ENCODE results near the gene TNNT1.
"Not testable (repeated sequence)": the region's sequence is repeated elsewhere in the genome, so short reads cannot be mapped to it uniquely, and the experiment has no call there.

The TNNT1 gene

DNA sequence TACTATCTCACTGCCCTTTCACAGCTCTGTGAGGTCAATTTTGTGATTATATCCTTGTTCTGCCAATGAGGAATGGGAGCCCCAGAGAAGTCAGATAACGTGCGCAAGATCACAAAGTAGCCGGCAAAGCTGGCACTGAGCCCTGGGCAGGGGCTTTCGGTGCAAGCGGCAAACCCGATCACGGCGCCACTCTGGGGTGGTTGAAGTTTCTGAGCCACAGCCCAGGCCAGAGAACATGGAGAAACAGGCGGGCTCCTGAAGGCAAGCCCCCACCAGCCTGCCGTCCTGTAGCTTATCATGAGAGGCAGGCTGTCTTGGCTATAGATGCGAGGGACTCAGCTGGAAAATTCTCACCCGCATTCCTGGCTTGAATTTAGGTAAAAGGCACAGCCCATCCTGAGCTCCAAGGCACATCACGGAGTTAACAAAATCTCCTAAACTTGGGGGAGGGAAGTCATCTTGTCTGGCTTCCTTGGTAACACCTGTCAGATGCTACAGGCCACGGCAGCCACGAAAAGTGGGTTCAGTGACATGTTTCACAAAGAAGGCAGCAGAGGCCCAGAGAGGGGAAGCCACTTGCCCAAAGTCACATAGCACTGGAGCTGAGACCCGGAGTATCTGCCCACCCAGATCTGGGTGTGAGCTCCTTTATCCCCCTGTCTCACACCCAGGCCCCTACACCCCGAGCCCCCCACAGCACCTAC, 12.5 kb downstream of the TNNT1 start:
- no peak for DNase-seq

DNA sequence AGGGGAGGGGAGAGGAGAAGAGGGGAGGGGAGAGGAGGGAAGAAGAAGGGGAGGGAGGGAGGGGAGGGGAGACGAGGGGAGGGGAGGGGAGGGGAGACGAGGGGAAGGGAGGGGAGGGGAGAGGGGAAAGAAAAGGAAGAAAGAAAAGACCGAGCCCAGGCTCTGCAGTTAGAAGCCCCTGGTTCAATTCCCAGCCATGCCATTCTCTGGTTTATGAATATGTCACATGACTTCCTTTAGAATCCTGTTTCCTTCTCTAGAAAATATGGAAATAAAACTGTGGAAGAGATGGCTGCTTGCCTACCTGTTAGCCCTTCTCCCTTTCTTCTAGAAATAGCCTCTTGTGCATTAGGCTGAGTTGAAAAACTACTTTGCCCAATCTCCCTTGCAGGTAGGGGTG, 14.3 kb downstream of the TNNT1 start:
- DNase-seq: no peak

DNA sequence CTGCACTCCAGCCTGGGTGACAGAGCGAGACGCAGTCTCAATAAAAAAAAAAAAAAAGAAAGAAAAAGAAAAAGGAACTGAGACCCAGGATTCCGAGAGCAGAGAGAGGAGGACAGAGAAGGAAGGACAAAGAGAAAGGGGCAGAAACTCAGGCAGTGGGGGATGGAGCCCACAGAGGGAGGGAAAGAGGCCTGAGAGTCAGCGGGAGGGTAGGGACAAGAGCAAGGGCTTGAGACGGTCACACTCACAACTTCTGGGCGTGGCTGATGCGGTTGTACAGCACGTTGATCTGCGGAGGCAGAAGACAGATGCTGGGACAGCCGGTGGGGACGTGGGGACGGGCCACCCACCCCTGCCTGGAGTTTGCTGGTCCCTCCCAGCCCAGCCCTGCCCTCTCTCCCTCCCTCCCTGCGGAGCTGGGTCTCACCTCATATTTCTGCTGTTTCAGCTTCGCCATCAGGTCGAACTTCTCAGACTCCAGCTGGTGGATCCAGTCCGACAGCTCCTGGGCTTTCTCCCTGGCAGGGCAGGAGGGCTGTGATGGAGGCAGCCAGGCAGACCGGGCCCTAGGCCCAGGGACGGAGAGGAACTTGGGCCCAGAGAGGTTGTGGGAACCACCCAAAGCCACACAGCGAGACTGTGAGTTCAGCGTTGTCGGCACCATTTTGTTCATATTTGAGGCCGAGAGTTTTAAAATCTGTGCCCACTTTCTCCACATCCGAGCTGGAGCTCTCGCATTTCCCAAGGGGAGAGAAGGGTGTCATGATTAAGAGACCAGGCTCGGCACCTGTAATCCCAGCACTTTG, 15.2 kb downstream of the TNNT1 start:
- no peak for DNase-seq

DNA sequence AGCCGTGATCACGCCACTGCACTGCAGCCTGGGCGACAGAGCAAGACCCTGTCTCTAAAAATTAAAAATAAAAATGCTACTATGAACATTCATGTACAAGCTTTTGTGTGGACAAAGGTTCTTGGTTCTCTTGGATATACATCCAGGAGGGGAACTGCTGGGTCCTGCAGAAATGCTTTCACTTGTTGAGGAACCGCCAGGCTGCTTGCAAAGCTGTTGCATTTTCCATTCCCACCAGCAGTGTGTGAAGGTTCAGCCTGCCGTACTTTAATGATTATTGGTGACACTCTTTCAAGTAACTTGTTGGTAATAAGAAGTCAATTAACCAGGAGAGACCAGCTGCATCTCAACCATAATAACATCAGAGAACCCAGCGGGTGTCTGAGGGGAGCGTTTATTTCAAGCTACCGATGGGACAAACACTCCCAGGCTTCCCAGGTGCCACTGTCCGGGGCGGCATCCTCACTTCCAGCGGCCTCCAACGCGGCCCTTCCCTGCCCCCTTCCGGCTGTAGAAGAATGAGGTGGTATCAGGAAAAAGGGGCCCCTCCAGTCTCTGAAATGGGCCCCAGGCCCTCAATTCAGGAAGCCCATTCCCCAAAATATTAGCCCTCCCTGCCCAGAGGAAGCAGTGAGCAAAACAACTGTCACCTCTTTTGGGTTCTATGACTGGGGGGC, 16.4 kb downstream of the TNNT1 start:
- no peak for DNase-seq

DNA sequence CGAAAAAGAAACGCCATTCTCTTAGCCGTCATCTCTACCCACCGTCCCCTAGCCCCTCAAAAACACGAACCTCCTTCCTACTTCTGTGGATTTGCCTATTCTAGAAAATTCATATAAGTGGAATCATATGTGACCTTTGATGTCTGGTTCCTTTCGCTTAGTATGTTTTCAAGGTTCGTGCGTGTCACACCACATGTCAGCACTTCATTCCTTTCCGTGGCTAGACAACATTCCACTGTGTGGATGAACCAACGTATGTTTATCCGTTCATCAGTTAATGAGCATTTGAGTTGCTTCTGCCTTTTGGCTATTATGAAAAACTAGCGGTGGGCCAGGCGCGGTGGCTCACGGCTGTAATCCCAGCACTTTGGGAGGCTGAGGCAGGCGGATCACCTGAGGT, 17.6 kb downstream of the TNNT1 start:
- no peak for DNase-seq

DNA sequence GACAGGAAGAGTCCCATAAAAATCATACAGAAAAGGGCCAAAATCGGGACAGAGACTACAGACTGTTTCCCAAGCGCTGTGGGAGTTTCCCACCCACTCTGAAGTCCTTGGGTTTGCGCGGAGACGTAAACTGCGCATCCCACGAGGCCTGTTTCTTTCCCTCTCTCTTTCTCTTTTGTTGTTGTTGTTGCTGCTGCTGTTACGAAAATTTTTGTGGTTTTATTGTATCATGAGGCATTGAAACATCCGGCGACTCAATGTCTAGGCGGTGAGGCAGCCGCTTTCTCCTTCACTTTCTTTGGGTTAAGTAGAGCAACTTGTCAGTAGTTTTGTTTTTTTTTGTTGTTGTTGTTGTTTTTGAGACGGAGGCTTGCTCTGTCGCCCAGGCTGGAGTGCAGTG, 30.0 kb downstream of the TNNT1 start:
- DNase-seq: no peak

DNA sequence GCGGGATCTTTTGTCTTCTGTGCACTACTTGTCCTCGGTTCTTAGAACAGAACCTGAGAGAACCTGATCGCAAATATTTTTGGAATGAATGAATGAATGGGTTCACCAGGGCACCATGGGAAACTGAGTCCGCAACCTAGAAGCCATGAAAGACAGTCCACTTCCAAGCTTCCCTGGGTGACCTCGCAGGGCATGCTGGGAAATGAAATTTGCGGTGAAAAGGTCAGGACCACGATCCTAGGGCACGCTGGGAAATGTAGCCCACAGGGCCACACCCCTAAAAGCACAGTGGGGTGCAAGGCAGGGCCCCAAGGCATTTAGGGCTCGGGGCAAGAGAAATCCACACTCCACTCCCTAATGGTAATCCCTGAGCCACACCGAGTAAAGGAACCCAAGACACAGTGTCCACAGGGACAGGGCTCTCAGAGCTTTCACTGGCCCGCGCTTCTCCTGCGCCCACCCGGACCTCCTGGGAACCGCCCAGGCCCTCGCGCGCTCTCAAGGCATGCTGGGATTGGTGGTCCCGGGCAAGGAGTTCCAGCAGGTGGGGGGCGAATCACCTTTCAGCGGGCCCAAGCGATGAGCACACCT, 30.5 kb downstream of the TNNT1 start:
- no peak for DNase-seq

DNA sequence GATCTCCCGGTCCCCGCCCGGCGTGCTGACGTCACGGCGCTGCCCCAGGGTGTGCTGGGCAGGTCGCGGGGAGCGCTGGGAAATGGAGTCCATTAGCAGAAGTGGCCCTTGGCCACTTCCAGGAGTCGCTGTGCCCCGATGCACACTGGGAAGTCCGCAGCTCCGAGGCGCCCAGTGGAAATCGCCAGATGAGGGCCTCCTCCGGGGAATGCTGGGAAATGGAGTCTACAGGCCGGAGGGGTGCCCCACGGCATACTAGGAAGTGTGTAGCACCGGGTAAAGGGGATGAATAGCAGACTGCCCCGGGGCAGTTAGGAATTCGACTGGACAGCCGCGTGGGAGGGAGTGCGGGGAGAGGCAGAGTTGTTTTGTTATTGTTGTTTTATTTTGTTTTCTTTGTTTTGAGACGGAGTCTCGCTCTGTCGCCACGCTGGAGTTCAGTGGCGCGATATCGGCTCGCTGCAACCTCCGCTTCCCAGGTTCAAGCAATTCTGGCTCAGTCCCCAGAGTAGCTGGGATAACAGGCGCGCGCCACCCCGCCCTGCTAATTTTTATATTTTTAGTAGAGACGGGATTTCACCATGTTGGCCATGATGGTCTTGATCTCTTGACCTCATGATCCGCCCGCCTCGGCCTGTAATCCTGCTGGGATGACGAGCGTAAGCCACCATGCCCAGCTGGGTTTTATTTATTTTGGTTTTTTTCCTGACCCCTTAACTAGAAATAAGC, 31.2 kb downstream of the TNNT1 start:
- DNase-seq: peak; percentile 91

DNA sequence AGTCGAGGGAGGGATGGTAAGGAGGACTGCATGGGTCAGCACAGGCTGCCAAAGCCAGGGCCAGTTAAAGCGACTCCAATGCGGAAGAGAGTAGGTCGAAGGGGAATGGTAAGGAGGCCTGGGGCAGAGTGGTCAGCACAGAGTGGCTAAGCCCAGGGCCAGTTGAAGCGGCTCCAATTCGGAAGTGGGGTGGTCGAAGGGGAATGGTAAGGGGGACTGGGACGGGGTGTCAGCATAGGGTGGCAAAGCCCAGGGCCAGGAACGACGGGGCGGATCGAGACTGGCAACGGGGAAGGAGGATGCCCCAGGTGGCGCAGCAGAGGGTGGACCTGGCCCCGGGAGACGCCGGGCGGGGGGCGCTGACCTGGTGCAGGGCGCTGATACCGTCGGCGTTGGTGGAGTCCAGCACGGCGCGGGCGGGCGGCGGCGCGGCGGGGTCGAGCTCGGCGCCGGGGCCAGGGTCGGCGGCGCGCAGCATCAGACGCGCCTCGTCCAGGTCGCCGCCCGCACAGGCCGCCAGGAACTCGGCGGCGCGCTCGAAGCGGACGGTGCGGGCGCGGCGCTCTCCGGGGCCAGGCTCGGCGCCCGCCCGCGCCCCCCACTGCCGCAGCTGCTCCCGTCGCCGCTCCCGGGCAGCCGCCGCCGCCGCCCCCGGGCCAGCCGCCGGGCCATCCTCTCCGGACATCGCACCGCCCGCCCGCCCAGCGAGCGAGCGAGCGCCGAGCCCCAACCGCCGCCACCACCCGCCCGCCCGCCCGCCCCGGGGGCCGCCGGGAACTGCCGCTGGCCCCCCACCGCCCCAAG, 31.9 kb downstream of the TNNT1 start, which contains the start of gene PPP1R12C:
Gene PPP1R12C (minus strand): TSS at position 779 of the 804 bp plus-strand sequence. CDS start 94 bp downstream, at position 685.
- no peak for DNase-seq

DNA sequence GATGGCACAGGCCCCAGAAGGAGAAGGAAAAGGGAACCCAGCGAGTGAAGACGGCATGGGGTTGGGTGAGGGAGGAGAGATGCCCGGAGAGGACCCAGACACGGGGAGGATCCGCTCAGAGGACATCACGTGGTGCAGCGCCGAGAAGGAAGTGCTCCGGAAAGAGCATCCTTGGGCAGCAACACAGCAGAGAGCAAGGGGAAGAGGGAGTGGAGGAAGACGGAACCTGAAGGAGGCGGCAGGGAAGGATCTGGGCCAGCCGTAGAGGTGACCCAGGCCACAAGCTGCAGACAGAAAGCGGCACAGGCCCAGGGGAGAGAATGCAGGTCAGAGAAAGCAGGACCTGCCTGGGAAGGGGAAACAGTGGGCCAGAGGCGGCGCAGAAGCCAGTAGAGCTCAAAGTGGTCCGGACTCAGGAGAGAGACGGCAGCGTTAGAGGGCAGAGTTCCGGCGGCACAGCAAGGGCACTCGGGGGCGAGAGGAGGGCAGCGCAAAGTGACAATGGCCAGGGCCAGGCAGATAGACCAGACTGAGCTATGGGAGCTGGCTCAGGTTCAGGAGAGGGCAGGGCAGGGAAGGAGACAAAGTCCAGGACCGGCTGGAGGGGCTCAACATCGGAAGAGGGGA, 32.7 kb downstream of the TNNT1 start:
- DNase-seq: no peak

DNA sequence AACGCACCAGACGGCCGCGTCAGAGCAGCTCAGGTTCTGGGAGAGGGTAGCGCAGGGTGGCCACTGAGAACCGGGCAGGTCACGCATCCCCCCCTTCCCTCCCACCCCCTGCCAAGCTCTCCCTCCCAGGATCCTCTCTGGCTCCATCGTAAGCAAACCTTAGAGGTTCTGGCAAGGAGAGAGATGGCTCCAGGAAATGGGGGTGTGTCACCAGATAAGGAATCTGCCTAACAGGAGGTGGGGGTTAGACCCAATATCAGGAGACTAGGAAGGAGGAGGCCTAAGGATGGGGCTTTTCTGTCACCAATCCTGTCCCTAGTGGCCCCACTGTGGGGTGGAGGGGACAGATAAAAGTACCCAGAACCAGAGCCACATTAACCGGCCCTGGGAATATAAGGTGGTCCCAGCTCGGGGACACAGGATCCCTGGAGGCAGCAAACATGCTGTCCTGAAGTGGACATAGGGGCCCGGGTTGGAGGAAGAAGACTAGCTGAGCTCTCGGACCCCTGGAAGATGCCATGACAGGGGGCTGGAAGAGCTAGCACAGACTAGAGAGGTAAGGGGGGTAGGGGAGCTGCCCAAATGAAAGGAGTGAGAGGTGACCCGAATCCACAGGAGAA, 33.5 kb downstream of the TNNT1 start:
- DNase-seq: no peak

DNA sequence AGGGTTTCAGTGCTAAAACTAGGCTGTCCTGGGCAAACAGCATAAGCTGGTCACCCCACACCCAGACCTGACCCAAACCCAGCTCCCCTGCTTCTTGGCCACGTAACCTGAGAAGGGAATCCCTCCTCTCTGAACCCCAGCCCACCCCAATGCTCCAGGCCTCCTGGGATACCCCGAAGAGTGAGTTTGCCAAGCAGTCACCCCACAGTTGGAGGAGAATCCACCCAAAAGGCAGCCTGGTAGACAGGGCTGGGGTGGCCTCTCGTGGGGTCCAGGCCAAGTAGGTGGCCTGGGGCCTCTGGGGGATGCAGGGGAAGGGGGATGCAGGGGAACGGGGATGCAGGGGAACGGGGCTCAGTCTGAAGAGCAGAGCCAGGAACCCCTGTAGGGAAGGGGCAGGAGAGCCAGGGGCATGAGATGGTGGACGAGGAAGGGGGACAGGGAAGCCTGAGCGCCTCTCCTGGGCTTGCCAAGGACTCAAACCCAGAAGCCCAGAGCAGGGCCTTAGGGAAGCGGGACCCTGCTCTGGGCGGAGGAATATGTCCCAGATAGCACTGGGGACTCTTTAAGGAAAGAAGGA, 34.4 kb downstream of the TNNT1 start:
- DNase-seq: no peak

DNA sequence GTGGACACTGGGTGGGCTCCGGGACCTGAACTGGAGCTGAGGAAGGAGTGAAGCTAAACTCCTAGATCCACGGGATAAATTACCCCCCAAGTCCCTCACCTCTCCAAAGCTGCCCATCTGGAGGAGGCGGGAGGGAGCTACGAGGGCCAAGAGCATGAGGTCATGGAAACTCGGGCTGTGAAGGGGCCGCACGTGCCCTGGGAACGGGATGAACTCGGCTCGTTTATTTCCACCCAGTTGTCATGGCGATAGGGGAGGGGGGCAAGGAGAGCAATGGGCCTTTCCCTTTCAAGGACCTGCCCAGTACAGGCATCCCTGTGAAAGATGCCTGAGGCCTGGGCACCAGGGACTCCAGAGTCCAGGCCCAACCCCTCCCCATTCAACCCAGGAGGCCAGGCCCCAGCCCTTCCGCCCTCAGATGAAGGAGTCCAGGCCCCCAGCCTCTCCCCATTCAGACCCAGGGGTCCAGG, 35.4 kb downstream of the TNNT1 start:
- DNase-seq: no peak

DNA sequence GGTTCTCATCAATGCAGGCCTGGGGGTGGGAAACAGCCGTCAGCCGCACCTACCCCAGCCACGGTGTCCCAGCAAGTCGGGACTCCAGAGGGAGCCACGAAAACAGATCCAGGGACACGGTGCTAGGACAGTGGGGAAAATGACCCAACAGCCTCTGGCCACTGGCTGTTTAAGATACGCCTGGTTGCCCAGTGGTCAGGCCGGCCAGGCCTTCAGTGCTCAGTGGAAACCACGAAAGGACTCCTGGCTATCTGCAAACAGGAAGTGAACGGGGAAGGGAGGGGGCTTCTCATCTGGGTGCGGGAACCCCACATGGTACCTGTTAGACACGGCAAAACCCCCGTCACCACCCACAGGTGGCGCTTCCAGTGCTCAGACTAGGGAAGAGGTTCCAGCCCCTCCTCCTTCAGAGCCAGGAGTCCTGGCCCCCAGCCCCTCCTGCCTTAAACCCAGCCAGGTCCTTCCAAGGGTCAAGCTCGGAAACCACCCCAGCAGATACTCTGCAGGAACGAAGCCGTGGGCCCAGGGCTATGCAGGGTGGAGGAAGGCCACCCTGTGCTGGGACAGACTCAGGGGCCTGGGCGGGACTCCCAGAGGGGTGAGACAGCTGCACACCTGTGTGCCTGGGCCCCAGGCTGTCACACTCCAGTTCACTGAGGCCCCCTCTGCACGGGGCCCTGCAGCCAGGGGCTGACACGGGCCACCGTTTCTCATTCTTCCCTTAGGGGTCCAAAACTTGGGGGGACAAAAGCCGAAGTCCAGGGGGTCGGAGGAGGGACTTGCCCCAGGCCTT, 36.0 kb downstream of the TNNT1 start:
- DNase-seq: no peak

DNA sequence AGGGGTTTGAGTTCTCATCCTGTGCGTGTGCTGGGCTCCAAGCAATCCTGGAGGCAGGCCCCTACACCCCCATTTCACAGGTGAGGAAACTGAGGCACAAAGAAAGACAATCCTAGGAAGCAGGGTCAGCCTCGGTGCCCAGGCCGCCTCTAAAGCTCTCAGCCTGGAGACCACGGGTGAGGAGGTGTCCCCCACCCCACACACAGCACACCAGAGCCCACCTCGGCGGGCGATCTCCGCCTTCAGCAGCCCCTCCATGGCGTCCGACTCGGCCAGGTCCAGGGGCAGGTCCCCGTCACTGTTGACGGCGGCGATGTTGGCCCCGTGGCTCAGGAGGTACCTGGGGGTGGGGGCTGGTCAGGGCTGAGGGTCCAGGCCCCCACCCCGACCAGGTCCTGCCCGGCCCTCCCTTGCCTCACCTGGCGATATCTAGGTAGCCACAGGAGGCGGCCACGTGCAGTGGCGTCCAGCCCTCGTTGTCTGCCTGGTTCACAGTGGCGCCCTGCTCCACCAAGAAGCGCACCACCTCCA, 36.7 kb downstream of the TNNT1 start:
- no peak for DNase-seq

DNA sequence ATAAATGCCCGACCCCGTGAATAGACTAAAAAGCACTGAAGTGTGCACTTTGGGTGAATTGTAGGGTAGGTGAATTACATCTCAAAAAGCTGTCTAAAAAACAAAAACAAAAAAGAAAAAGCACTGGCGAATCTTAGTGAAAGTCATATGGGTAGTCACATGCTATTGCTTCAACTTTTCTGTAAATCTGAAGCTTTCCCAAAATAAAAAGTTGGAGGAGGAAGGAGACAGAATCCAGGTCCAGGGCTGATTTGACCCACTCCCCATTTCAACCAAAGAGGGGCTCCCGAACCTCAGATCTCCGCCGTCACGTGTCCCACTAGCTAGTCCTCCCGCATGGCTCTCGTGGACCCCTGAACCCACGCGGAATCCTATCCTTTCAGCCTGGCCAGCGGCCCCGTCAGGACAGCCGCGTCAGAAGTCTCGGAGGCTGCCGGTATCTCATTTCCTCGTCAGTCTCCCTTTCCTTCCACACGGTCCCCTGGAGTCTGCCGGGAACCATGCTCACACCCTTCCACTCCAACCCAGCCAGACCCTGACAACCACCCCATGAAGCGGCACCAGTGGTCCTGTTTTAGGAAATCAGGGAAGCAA, 37.7 kb downstream of the TNNT1 start:
- DNase-seq: no peak

DNA sequence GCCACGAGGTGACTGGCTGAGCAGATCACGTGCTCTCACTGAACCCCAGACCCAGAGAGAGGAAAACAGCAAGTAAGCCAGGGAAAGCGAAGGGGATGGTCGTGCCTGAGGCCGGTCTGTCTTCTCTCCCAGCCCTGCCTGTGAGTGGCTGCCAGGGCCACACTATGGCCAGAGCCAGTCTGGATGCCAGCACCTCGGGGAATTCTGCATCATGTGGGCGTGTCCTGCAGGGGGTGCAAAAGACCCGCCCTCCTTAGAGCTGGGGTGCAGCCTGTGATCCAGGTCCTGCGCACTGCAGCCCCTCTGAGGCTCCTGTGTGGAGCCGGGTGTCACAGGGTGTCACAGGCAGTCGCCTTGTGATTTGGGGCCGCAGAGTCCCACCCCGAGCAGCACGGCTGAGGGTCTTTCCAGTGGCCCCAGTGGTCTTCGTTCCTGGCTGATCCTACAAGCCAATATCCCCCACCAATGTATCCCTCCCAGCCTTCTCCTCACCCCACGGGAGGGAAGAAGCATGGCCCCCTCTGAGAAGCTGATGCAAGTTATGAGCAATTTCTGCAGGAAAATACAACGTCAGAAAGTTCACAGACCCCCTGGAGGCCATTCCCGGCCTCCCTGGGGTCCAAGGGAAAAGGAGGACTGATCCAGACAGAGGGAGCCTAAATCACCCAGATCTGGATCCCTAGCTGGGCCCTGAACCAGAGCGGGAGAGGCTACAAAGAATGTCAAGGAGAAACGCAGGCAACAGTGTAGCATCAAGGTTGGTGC, 39.3 kb downstream of the TNNT1 start:
- DNase-seq: no peak

DNA sequence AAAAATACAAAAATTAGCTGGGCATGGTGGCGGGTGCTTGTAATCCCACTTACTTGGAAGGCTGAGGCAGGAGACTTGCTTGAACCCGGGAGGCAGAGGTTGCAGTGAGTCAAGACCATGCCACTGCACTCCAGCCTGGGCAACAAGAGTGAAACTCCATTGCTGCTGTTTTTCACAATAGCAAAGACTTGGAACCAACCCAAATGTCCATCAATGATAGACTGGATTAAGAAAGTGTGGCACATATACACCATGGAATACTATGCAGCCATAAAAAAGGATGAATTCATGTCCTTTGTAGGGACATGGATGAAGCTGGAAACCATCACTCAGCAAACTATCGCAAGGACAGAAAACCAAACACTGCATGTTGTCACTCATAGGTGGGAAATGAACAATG, 41.8 kb downstream of the TNNT1 start:
- not testable (repeated sequence) for DNase-seq

Data from SIG-M5 (cell line).